ENCODE measurements around the gene NR4A3. TPM values are rescaled to one million over a fixed set of nuclear protein-coding genes. Genes with fewer than 3 reads are reported as not detected.

NR4A3 gene
- polyA plus RNA-seq, 3 donors: 0.88 to 2.1 (median 0.92) TPM

DNA sequence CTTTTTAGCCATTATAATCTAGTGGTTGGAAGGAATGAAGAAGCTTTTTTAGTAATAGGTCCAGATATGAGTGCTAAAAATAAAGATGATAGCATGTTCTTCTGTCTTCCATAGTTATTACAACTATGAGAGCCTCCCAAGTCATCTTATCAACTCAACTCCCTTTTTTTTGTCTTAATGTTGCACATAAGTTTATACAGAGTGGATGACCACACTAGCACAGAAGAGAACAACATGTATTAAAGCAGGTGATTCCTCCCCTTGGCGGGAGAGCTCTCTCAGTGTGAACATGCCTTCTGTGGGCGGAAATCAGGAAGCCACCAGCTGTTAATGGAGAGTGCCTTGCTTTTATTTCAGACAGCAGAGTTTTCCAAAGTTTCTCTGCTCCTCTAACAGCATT, 44.7 kb downstream of the NR4A3 start:
- 40% methylated on average over 1 of the region's 2 CpGs for WGBS (ENCODE audit: insufficient coverage)
- no peaks in the 10 kb centered on the region for H3K9me3 Mint-ChIP-seq

GRCh38 chr9:99867536-99867935, 45.9 kb downstream of the NR4A3 start:
- Mint-ChIP-seq H3K4me3 (no peak overlapping the region), H3K36me3 (no peaks in the 10 kb centered on the region), H3K27me3 (ENCODE audit: low read depth in 3 of 3) (peaks cover 0 to 3% (median 2%) of the 10 kb centered on the region in 3 donors), H3K27ac (no peak overlapping the region), H3K4me1 (peaks cover 2% of the 10 kb centered on the region), H3K9me3 (peaks cover 0 to 3% (median 0%) of the 10 kb centered on the region in 7 donors)
- Histone ChIP-seq H4K20me1 (ENCODE audit: insufficient read depth, low read length) (no peaks in the 10 kb centered on the region), H3K4me3 (replicated peaks in 1 of 3; ENCODE audit: low read depth in 2 of 3, low read length in 3 of 3) (no peak overlapping the region), H2AFZ (ENCODE audit: insufficient read depth, low read depth, low read length, poor library complexity, severe bottlenecking) (no peak overlapping the region), H3K9me3 (replicated peaks in 1 of 2; ENCODE audit: control insufficient read depth in 1 of 2, insufficient read depth in 1 of 2, low read length in 2 of 2) (no peaks in the 10 kb centered on the region), H3K27me3 (ENCODE audit: control insufficient read depth in 2 of 2, insufficient read depth in 2 of 2, low read length in 2 of 2) (no peaks in the 10 kb centered on the region), H3K9ac (ENCODE audit: insufficient read depth, low read length, poor library complexity, severe bottlenecking) (no peak overlapping the region), H3K4me1 (ENCODE audit: control insufficient read depth in 1 of 2, insufficient read depth in 2 of 2, low read length in 2 of 2) (no peaks in the 10 kb centered on the region), H3K27ac (ENCODE audit: low read depth in 1 of 2, low read length in 2 of 2) (no peak overlapping the region), H3K36me3 (replicated peaks in 1 of 2; ENCODE audit: control insufficient read depth in 1 of 2, insufficient read depth in 2 of 2, low read length in 2 of 2) (no peaks in the 10 kb centered on the region), H3K79me2 (ENCODE audit: insufficient read depth, low read length) (no peaks in the 10 kb centered on the region), H3K4me2 (replicated peaks; ENCODE audit: extremely low read depth, low read length, poor library complexity, severe bottlenecking) (no peak overlapping the region)
- TF ChIP-seq, protein P1, sequence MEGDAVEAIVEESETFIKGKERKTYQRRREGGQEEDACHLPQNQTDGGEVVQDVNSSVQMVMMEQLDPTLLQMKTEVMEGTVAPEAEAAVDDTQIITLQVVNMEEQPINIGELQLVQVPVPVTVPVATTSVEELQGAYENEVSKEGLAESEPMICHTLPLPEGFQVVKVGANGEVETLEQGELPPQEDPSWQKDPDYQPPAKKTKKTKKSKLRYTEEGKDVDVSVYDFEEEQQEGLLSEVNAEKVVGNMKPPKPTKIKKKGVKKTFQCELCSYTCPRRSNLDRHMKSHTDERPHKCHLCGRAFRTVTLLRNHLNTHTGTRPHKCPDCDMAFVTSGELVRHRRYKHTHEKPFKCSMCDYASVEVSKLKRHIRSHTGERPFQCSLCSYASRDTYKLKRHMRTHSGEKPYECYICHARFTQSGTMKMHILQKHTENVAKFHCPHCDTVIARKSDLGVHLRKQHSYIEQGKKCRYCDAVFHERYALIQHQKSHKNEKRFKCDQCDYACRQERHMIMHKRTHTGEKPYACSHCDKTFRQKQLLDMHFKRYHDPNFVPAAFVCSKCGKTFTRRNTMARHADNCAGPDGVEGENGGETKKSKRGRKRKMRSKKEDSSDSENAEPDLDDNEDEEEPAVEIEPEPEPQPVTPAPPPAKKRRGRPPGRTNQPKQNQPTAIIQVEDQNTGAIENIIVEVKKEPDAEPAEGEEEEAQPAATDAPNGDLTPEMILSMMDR (IDR thresholded peaks at IDR 0.05): no peak
- intact Hi-C loops (cut with micrococcal nuclease): no loop called here
- WGBS (ENCODE audit: insufficient coverage): no CpG with 5 or more reads among the region's 3 CpGs
- no peak for DNase-seq

More for the DNA sequence above, 44.7 kb downstream of the NR4A3 start:
- Histone ChIP-seq H2AFZ (ENCODE audit: insufficient read depth, low read depth, low read length, poor library complexity, severe bottlenecking) (no peak overlapping the region), H3K27me3 (ENCODE audit: control insufficient read depth in 2 of 2, insufficient read depth in 2 of 2, low read length in 2 of 2) (no peaks in the 10 kb centered on the region), H3K4me2 (replicated peaks; ENCODE audit: extremely low read depth, low read length, poor library complexity, severe bottlenecking) (no peak overlapping the region), H3K79me2 (ENCODE audit: insufficient read depth, low read length) (no peaks in the 10 kb centered on the region), H3K27ac (ENCODE audit: low read depth in 1 of 2, low read length in 2 of 2) (no peak overlapping the region), H4K20me1 (ENCODE audit: insufficient read depth, low read length) (no peaks in the 10 kb centered on the region), H3K9me3 (replicated peaks in 1 of 2; ENCODE audit: control insufficient read depth in 1 of 2, insufficient read depth in 1 of 2, low read length in 2 of 2) (no peaks in the 10 kb centered on the region), H3K4me3 (replicated peaks in 1 of 3; ENCODE audit: low read depth in 2 of 3, low read length in 3 of 3) (no peak overlapping the region), H3K4me1 (ENCODE audit: control insufficient read depth in 1 of 2, insufficient read depth in 2 of 2, low read length in 2 of 2) (no peaks in the 10 kb centered on the region), H3K36me3 (replicated peaks in 1 of 2; ENCODE audit: control insufficient read depth in 1 of 2, insufficient read depth in 2 of 2, low read length in 2 of 2) (no peaks in the 10 kb centered on the region), H3K9ac (ENCODE audit: insufficient read depth, low read length, poor library complexity, severe bottlenecking) (no peak overlapping the region)
- intact Hi-C loops (cut with micrococcal nuclease): no loop called here
- H3K27ac Mint-ChIP-seq: no peak overlapping the region
- H3K36me3 Mint-ChIP-seq: no peaks in the 10 kb centered on the region
- H3K27me3 Mint-ChIP-seq (ENCODE audit: low read depth in 3 of 3): peaks cover 2 to 3% (median 2%) of the 10 kb centered on the region in 3 donors
- H3K4me3 Mint-ChIP-seq: no peak overlapping the region
- H3K4me1 Mint-ChIP-seq: peaks cover 2% of the 10 kb centered on the region
- TF ChIP-seq, protein P1 (IDR thresholded peaks at IDR 0.05): no peak
- no peak for DNase-seq

Data from CD14-positive monocyte (primary cell).